CD4-positive, alpha-beta memory T cell (primary cell): ENCODE measurements around the gene APOL1. TPM values are rescaled to one million over a fixed set of nuclear protein-coding genes. Genes with fewer than 3 reads are reported as not detected.
A peak's percentile ranks its signal among the peaks of the same experiment; 100 is the strongest.
"Not testable (repeated sequence)": the region's sequence is repeated elsewhere in the genome, so short reads cannot be mapped to it uniquely, and the experiment has no call there.

Experiments
- CTCF ChIA-PET: fragments of 350-600 bp; sonication (Branson Sonifier 250); formaldehyde crosslinking; loops from one replicate; lab custom pipeline; 2021; ENCODE audit warnings: inconsistent platforms; ENCODE audit not compliant: partially characterized antibody; lab: Charles Lee
- POLR2A ChIA-PET: fragments of 350-600 bp; sonication (Branson Sonifier 250); formaldehyde crosslinking; loops from one replicate; lab custom pipeline; 2021; ENCODE audit not compliant: partially characterized antibody; lab: Charles Lee
- DNase-seq, 5 donors: peaks; one replicate each; pipeline versions ENCODE4 v3.0.0 to v3.0.0-alpha.2; 2020 to 2022; ENCODE audit warnings: mixed read lengths in 1 of 5
- H3K27ac ChIP-seq: one replicate; pipeline ENCODE4 v1.7.0; 2013; ENCODE audit warnings: low read depth, low read length
- H3K27me3 ChIP-seq: 2 replicates; pipeline ENCODE4 v1.7.0; 2013; ENCODE audit warnings: mild to moderate bottlenecking, low read length, moderate library complexity; ENCODE audit not compliant: insufficient read depth
- H3K36me3 ChIP-seq: 2 replicates; pipeline ENCODE4 v1.7.0; 2013; ENCODE audit warnings: mild to moderate bottlenecking, low read length, moderate library complexity; ENCODE audit not compliant: insufficient read depth
- H3K4me1 ChIP-seq: 2 replicates; pipeline ENCODE4 v1.7.0; 2013; ENCODE audit warnings: mild to moderate bottlenecking, low read length, moderate library complexity; ENCODE audit not compliant: insufficient read depth
- H3K4me3 ChIP-seq, 2 donors: one replicate each; pipeline ENCODE4 v1.7.0; 2013; ENCODE audit warnings: low read length in 2 of 2, mild to moderate bottlenecking in 1 of 2
- H3K9me3 ChIP-seq, 2 donors: one replicate each; pipeline ENCODE4 v1.7.0; 2013; ENCODE audit warnings: low read length in 2 of 2, control low read depth in 1 of 2; ENCODE audit not compliant: control insufficient read depth in 1 of 2
- H3K27ac Mint-ChIP-seq, 7 donors: one replicate each; pipeline ENCODE4 v1.8.0; 2020 to 2021; ENCODE audit warnings: mixed read lengths in 7 of 7, mild to moderate bottlenecking in 6 of 7, inconsistent platforms in 3 of 7, moderate library complexity in 3 of 7
- H3K27me3 Mint-ChIP-seq, 2 donors: one replicate each; pipeline ENCODE4 v1.8.0; 2020 to 2021; ENCODE audit warnings: mixed read lengths in 2 of 2
- H3K36me3 Mint-ChIP-seq, 2 donors: one replicate each; pipeline ENCODE4 v1.8.0; 2020 to 2021; ENCODE audit warnings: mixed read lengths in 2 of 2, inconsistent platforms in 1 of 2, mild to moderate bottlenecking in 1 of 2
- H3K4me1 Mint-ChIP-seq, 4 donors: one replicate each; pipeline ENCODE4 v1.8.0; 2020 to 2021; ENCODE audit warnings: mixed read lengths in 4 of 4, mild to moderate bottlenecking in 1 of 4
- H3K4me3 Mint-ChIP-seq, 8 donors: one replicate each; pipeline ENCODE4 v1.8.0; 2020 to 2021; ENCODE audit warnings: mixed read lengths in 8 of 8, mild to moderate bottlenecking in 7 of 8, moderate library complexity in 6 of 8, inconsistent platforms in 3 of 8
- H3K9me3 Mint-ChIP-seq, 8 donors: one replicate each; pipeline ENCODE4 v1.8.0; 2020 to 2021; ENCODE audit warnings: mixed read lengths in 8 of 8, mild to moderate bottlenecking in 5 of 8, inconsistent platforms in 3 of 8, moderate library complexity in 1 of 8
- intact Hi-C: fragments of 100-400 bp; cut with micrococcal nuclease; formaldehyde crosslinking; loops from one replicate; pipeline ENCODE4 v1.15.1; 2023
- polyA plus RNA-seq, 2 donors: library from polyadenylated mRNA; unstranded; fragments of 300-500 nt; fragmentation: Illumina TruSeq; gene quantifications; one replicate each; pipeline ENCODE4 v1.2.3, GENCODE V29; 2021
- total RNA-seq, 2 experiments: library from RNA; stranded (reverse); gene quantifications; one replicate each; pipeline ENCODE4 v1.2.3, GENCODE V29; 2021

Gene APOL1
- total and polyA plus RNA-seq, 4 experiments from 2014 or later, result 6.3 to 31.2 (median 26.2) TPM

- H3K27me3 Mint-ChIP-seq, H3K9me3 Mint-ChIP-seq: not testable (repeated sequence)
Measured at GRCh38 chr22:36250292-36250960, 2.5 kb upstream of the APOL1 start.

GRCh38 chr22:36251979-36252608, 839 bp upstream of the APOL1 start:
- peaks cover 27 to 59% (median 39%) of the 10 kb centered on the region in 4 donors for H3K4me1 Mint-ChIP-seq
- peak overlapping the region; percentile 39 to 97 (median 95) for H3K27ac Mint-ChIP-seq
- H3K4me3 Mint-ChIP-seq, result peak overlapping the region; percentile 95 to 99 (median 97)
- DNase-seq, H3K36me3 ChIP-seq, H3K27me3 Mint-ChIP-seq, H3K4me3 ChIP-seq, H3K9me3 ChIP-seq, intact Hi-C loops, H3K27me3 ChIP-seq, H3K9me3 Mint-ChIP-seq: not testable (repeated sequence)
- peaks cover 11 to 25% of the 10 kb centered on the region in 2 donors for H3K36me3 Mint-ChIP-seq
- CTCF ChIA-PET, result interaction anchor here (2.2 to 3.7 kb wide), 3 partner anchors 9 to 26 kb away, joined by 8 to 47 read pairs (median 17); partner anchors contain the start of gene APOL2
- POLR2A ChIA-PET, result interaction anchor here (1.1 to 3.2 kb wide), 3 partner anchors 10 to 93 kb away, joined by 3 to 44 read pairs (median 3); partner anchors contain the start of gene APOL2
- H3K27ac ChIP-seq, result peak overlapping the region; percentile 73
- H3K4me1 ChIP-seq, result peaks cover 34% of the 10 kb centered on the region

More at GRCh38 chr22:36250292-36250960, 2.5 kb upstream of the APOL1 start:
- H3K9me3 ChIP-seq, intact Hi-C loops, CTCF ChIA-PET, POLR2A ChIA-PET, H3K27me3 ChIP-seq, H3K4me3 ChIP-seq, H3K27ac ChIP-seq, DNase-seq, H3K36me3 ChIP-seq: not testable (repeated sequence)
- peaks cover 17 to 43% (median 30%) of the 10 kb centered on the region in 4 donors for H3K4me1 Mint-ChIP-seq
- H3K4me1 ChIP-seq, result peaks cover 28% of the 10 kb centered on the region
- peaks cover 0 to 11% of the 10 kb centered on the region in 2 donors for H3K36me3 Mint-ChIP-seq
- H3K27ac Mint-ChIP-seq, result peak overlapping the region in 3 of 7 donors; percentile 13 to 52 (median 18)
- peak overlapping the region in 1 of 8 donors; percentile 30 for H3K4me3 Mint-ChIP-seq

DNA sequence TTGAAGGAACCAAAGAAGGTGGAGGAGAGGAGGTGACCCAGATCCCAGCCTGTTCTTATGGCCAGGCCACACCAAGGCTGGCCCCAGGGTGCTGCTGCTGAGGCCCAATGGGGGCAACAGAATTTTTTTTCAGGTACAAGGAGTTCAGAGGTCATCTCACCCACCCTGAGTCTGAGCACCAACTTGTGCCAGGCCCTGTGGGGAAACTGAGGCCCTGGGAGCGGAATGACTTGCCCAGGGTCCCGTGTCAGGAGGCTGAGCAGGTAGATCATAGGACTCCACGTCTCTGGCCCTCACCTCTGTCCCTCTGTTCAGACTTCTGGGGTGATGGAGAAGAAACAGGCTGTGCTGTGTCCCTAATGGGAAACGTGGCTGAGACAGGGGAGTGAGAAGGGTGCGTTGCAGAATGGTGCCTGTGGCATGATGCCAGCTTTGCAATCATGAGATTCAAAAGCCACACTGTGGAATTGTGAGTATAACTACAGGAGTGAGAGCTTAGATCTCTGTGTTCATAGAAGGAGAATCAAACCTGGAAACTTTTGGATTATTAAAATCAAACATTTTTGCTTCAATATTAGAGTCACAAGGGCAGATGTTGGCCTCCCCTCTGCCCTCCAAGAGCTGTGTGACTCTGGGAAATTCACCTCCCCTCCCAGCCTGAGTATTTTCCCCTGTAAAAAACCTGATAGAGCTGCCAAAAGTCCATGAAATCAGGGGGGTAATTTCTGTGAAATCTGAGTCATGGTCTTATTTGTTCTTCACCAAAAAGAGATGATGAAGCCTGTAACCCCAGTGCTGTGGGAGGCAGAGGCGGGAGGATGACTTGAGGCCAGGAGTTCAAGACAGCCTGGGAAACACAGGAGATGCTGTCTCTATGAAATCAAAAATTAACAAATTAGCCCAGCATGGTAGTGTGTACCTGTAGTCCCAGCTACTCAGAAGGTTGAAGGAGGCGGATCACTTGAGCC, 874 bp downstream of the APOL1 start:
- DNase-seq, result no peak
- H3K4me3 ChIP-seq, result peak overlapping the region; percentile 36 to 56
- H3K27ac Mint-ChIP-seq, result peak overlapping the region; percentile 85 to 97 (median 95)
- H3K36me3 ChIP-seq, result peaks cover 7% of the 10 kb centered on the region
- H3K36me3 Mint-ChIP-seq, result peaks cover 24 to 38% of the 10 kb centered on the region in 2 donors
- peaks cover 0 to 3% (median 0%) of the 10 kb centered on the region in 8 donors for H3K9me3 Mint-ChIP-seq
- intact Hi-C loops, result loop anchor here (1.0 kb wide), 1 partner anchor 15 kb away; the partner anchor contains the start of gene APOL2
- no peaks in the 10 kb centered on the region for H3K27me3 Mint-ChIP-seq
- no peaks in the 10 kb centered on the region for H3K9me3 ChIP-seq
- ChIA-PET CTCF (interaction anchor here (0.7 to 3.7 kb wide), 8 partner anchors 11 to 233 kb away, joined by 3 to 47 read pairs (median 4); partner anchors contain the start of gene APOL2), POLR2A (interaction anchor here (1.0 to 3.2 kb wide), 5 partner anchors 12 to 95 kb away, joined by 3 to 44 read pairs (median 5); partner anchors contain the start of gene APOL2)
- H3K27me3 ChIP-seq, result no peaks in the 10 kb centered on the region
- H3K4me3 Mint-ChIP-seq, result peak overlapping the region; percentile 95 to 99 (median 97)
- peaks cover 46% of the 10 kb centered on the region for H3K4me1 ChIP-seq
- H3K4me1 Mint-ChIP-seq, result peaks cover 39 to 74% (median 51%) of the 10 kb centered on the region in 4 donors
- peak overlapping the region; percentile 73 for H3K27ac ChIP-seq

DNA sequence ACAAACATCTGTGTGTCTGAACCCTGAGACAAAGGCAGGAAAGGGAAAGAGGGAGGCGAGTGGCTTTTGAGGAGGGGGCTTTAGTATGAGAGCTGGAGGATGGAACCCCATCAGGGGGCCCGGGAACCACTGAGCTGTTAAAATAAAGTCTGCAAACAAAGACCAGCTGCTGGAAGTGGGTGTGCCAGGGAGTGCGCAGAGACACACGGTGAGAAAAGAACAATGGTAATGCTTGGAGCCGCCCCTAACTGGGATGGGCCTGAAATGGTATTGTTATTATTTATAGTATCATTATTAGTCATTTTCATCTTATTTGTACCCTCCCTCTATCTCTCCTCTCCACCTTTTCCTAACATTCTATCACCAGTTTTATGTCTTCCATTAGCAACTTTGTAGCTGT, 2.6 kb downstream of the APOL1 start:
- peaks cover 32 to 50% of the 10 kb centered on the region in 2 donors for H3K36me3 Mint-ChIP-seq
- H3K9me3 Mint-ChIP-seq, intact Hi-C loops, H3K4me3 ChIP-seq, H3K27me3 Mint-ChIP-seq, DNase-seq, POLR2A ChIA-PET, H3K27me3 ChIP-seq, H3K36me3 ChIP-seq, H3K9me3 ChIP-seq, H3K27ac ChIP-seq: not testable (repeated sequence)
- peak overlapping the region in 4 of 7 donors; percentile 77 to 92 (median 86) for H3K27ac Mint-ChIP-seq
- H3K4me1 Mint-ChIP-seq, result peaks cover 42 to 80% (median 58%) of the 10 kb centered on the region in 4 donors
- peak overlapping the region in 5 of 8 donors; percentile 2 to 61 (median 55) for H3K4me3 Mint-ChIP-seq
- CTCF ChIA-PET, result interaction anchor here (3.7 kb wide), 1 partner anchor 22 kb away, joined by 17 read pairs; no protein-coding TSS in a partner anchor
- peaks cover 55% of the 10 kb centered on the region for H3K4me1 ChIP-seq

DNA sequence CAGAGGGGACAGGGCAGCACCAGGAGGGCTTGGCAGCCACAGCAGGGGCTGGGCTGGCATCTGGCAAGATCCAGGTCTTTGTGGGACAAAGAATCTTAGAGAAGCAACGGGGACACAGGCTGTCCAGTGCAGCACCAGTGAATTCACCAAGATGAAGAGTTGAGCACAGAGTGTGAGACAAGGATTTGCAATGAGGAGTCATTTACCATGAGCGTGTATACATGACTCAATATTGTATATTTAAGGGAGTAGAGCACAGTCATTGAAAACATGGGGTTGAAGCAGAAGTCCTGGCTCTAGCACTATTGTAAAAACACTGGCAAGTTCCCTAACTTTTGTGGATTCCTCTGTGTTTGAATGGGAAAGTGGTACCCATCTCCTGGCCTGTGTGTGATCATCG, 3.5 kb downstream of the APOL1 start:
- H3K36me3 ChIP-seq, result peaks cover 11% of the 10 kb centered on the region
- intact Hi-C loops, result no loop called here
- Mint-ChIP-seq H3K27me3 (no peaks in the 10 kb centered on the region), H3K9me3 (peaks cover 0 to 3% (median 0%) of the 10 kb centered on the region in 8 donors), H3K4me3 (peak overlapping the region in 2 of 8 donors; percentile 9 to 57), H3K4me1 (peaks cover 42 to 81% (median 58%) of the 10 kb centered on the region in 4 donors), H3K27ac (peak overlapping the region; percentile 44 to 86 (median 77)), H3K36me3 (peaks cover 40 to 59% of the 10 kb centered on the region in 2 donors)
- ChIA-PET POLR2A (no interaction called here), CTCF (interaction anchor here (2.0 kb wide), 1 partner anchor 16 kb away, joined by 4 read pairs; no protein-coding TSS in a partner anchor)
- H3K4me1 ChIP-seq, result peaks cover 55% of the 10 kb centered on the region
- H3K9me3 ChIP-seq, result no peaks in the 10 kb centered on the region
- no peak overlapping the region for H3K27ac ChIP-seq
- H3K4me3 ChIP-seq, result no peak overlapping the region
- no peaks in the 10 kb centered on the region for H3K27me3 ChIP-seq
- no peak for DNase-seq

DNA sequence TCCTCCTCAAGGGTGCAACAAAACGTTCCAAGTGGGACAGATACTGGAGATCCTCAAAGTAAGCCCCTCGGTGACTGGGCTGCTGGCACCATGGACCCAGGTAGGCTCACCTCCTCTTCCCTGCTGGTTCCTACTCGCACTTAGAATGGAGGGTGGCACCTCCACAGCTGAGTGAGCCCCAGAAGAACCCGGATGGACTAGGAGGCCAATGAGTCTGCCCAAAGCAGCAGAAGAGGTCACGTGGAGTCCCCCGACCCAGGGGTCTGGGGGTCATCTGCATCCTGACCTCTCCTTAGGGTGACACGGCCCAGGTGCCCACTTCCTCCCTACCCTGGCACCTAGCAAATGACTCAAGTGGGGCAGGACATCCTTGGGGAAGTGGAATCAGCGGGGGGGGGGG, 4.4 kb downstream of the APOL1 start:
- ChIA-PET CTCF (interaction anchor here (2.0 kb wide), 1 partner anchor 17 kb away, joined by 4 read pairs; no protein-coding TSS in a partner anchor), POLR2A (interaction anchor here (1.4 kb wide), 1 partner anchor 20 kb away, joined by 3 read pairs; no protein-coding TSS in a partner anchor)
- peaks cover 53% of the 10 kb centered on the region for H3K4me1 ChIP-seq
- H3K27me3 Mint-ChIP-seq, result no peaks in the 10 kb centered on the region
- DNase-seq, result no peak
- intact Hi-C loops, result no loop called here
- peaks cover 11% of the 10 kb centered on the region for H3K36me3 ChIP-seq
- no peak overlapping the region for H3K4me3 ChIP-seq
- H3K9me3 Mint-ChIP-seq, result peaks cover 0 to 4% (median 0%) of the 10 kb centered on the region in 8 donors
- peaks cover 39 to 73% (median 55%) of the 10 kb centered on the region in 4 donors for H3K4me1 Mint-ChIP-seq
- peak overlapping the region; percentile 33 for H3K27ac ChIP-seq
- peak overlapping the region in 5 of 7 donors; percentile 53 to 86 (median 72) for H3K27ac Mint-ChIP-seq
- no peaks in the 10 kb centered on the region for H3K9me3 ChIP-seq
- peaks cover 45 to 67% of the 10 kb centered on the region in 2 donors for H3K36me3 Mint-ChIP-seq
- peak overlapping the region in 1 of 8 donors; percentile 25 for H3K4me3 Mint-ChIP-seq
- H3K27me3 ChIP-seq, result no peaks in the 10 kb centered on the region
